GM21515 (cell line): ENCODE results near the gene ZNF836.
"Not testable (repeated sequence)": the region's sequence is repeated elsewhere in the genome, so short reads cannot be mapped to it uniquely, and the experiment has no call there.

Experiments
- ATAC-seq: cut with Tn5 transposase; IDR thresholded peaks from one replicate; pipeline ENCODE4 v1.9.1; 2021; ENCODE audit not compliant: unreplicated experiment

Gene ZNF836

DNA sequence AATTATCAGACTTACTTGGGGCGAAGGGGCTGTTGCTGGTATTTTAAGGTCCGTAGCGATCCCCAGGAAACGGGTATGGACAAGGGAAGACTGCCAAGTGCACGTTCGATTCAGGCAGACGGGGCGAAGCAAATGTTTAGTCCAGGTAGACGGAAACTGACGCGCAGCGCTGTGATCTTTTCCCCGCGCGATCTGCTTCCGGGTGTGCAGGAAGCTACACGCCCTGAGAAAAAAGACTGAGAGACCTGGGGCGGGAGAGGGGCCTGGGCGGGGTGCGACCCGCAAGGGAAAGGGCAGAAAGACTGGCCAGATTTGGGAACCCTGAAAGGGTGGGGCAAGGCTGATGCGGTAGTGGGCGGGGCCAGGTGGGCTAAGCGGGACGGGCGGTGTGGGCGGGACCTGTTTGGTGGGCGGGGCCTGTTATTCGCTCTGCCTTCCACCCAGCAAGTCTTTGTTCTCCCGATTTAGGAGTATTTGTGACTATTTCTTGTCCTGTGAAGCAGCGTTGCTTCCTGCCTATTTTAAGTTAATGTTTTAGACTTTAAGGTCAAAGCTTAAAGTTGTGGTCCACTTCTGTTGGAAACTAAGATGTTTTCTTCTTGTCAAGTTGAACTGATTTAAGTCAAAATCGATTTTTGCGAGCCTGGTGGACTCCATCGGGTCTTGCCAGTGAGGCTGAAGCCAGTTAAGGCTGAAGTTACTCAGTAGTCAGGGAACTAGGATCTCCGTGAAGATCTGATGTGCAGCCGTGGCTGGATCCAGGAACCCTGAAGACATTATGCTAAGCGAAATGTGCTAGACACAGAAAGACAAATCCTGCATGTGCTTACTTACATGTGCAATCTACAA is at the start of gene ZNF836:
ZNF836 (minus strand) TSS at position 301 of the 849 bp plus-strand sequence. CDS start 3,549 bp downstream, outside the sequence.
- peak; percentile 78 for ATAC-seq

DNA sequence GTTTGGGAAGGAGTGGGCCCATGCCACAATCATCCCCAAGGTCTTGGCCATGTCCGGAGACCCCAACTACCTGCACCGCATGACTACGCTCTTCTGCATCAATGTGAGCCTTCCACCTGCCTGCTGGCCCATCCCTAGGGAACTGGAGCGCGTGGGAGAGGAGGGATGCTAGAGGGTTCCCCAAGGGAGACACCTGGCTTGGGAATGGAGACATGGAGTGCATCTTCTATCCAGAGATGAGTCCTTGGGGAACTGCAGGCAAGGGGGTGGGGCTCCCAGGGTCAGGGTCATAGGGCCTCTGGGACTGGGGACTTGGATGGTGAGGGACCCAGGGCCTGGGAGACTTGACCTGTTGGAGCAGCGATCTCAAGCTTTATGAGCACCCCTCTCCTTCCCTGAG is 49.6 kb upstream of the ZNF836 start:
- no peak for ATAC-seq

DNA sequence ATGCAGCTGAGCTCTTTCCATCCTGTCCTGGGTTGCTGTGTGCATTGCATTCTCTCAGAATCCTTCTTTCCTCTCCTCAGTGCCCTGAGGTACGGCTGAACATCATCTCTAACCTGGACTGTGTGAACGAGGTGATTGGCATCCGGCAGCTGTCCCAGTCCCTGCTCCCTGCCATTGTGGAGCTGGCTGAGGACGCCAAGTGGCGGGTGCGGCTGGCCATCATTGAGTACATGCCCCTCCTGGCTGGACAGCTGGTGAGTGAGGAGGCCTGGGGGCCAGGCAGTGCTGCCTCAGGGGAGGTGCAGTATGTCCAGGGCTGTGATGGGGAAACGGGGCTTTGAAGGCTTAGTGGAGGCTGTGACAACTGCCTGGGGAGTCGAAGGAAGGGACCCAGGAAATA is 48.2 kb upstream of the ZNF836 start:
- ATAC-seq, result no peak

DNA sequence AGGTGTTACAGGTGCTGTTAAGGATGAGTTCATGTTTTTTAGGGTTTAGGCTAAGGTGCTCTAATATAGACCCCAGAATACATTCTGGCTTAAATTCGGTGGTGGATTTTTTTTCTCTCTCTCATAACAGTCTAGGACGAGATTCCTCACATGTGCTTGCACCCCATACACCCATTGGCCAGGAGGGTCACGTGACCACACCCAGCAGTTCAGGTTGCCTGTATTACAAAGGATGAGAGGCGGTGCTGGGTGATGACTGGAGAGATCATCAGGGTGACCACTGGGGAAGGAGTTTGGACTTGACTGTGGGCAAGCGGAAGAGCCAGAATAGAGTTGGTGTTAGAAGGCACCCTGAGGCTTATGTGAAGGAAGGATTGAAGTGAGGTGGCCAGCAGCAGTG is 46.2 kb upstream of the ZNF836 start:
- ATAC-seq, result no peak

GRCh38 chr19:52216401-52216800 is 45.0 kb upstream of the ZNF836 start:
- ATAC-seq, result no peak

DNA sequence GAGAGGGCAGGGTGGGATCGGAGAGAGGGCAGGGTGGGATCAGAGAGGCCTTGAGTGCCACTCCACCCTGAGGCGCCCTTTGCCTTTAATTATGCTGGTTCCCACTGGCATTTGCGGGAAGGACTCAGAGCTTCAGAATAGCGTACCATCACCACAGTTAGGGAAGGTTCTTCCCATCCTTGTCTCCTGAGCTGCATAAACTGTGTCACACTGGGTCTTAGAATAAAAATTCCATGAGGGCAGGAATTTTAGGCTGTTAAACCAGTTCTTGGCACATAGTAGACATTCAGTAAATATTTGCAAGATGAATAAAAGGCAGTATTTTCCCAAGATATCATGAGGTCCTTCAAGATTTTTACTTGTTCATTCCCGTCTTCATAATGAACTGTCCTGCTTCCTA is 42.8 kb upstream of the ZNF836 start:
- no peak for ATAC-seq

- ATAC-seq, result no peak
These were observed 41.3 kb upstream of the ZNF836 start for GRCh38 chr19:52212572-52213255.

- ATAC-seq, result no peak
These were observed 40.6 kb upstream of the ZNF836 start for GRCh38 chr19:52211926-52212571.

DNA sequence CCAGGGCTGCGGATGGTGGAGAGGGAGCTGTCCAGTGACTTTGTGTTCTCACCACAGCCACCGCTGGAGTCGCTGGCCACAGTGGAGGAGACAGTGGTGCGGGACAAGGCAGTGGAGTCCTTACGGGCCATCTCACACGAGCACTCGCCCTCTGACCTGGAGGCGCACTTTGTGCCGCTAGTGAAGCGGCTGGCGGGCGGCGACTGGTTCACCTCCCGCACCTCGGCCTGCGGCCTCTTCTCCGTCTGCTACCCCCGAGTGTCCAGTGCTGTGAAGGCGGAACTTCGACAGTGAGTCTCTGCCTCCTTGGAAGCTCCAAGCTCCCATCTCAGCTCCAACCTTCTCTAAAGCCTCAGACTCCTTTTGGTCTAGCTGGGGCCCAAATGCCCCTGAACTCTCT is 39.8 kb upstream of the ZNF836 start:
- no peak for ATAC-seq

- ATAC-seq, result no peak
These were observed 35.1 kb upstream of the ZNF836 start for GRCh38 chr19:52206481-52206880.

DNA sequence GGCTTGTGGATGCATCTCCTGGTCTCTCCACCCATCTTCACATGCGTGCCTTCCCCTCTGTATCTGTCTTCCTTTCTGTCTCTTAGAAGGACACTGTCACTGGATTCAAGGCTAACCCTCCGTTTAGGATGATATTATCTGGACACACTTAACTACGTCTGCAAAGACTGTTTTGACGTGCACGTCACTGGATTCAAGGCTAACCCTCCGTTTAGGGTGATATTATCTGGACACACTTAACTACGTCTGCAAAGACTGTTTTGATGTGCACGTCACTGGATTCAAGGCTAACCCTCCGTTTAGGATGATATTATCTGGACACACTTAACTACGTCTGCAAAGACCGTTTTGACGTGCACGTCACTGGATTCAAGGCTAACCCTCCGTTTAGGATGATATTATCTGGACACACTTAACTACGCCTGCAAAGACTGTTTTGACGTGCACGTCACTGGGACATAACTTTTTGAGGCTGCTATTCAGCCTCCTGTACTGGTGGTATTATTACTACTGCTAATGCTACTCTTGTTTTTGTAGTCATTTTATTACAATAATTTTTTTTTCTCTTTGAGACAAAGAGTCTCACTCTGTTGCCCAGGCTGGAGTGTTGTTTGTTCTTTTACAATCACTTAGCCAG is 29.5 kb upstream of the ZNF836 start:
- ATAC-seq, result not testable (repeated sequence)

DNA sequence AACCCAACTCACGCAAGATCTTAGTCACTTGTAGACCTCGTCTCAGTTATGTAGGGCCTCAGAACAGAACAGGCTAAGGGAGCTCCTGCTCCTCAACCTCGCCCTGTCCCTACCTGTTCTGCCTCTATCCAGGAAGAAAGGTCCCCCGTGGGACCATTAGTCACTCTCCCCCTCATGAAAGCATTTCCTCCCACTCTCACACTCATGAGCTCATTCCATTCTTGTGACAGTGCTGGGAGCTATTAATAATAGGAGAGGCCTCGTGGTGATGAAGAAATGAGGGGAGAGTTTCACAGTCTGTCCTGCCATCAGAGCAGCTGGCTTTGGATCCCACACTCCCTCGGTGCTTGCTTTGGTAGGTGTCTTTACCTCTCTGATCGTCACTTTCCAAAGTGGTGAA is 28.6 kb upstream of the ZNF836 start:
- ATAC-seq, result no peak

DNA sequence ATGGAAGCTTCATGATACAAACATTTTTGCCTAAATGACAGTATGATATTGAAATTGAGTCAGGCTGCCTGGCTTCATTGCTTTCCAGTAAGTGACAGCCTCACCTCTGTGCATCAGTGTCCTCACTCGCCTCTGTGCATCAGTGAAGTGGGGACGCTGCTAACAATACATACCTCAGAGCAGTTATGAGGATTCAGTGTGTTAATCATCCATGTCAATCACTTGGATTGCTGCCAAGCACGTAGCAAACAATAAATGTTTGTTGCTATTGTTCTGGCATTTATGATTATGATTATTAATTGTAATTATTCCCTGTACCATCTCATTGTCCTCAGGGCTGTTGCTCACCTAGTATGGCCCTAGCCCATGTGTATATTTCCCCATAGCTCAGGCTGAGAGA is 27.3 kb upstream of the ZNF836 start:
- no peak for ATAC-seq

GRCh38 chr19:52197964-52198363 is 26.5 kb upstream of the ZNF836 start:
- no peak for ATAC-seq

DNA sequence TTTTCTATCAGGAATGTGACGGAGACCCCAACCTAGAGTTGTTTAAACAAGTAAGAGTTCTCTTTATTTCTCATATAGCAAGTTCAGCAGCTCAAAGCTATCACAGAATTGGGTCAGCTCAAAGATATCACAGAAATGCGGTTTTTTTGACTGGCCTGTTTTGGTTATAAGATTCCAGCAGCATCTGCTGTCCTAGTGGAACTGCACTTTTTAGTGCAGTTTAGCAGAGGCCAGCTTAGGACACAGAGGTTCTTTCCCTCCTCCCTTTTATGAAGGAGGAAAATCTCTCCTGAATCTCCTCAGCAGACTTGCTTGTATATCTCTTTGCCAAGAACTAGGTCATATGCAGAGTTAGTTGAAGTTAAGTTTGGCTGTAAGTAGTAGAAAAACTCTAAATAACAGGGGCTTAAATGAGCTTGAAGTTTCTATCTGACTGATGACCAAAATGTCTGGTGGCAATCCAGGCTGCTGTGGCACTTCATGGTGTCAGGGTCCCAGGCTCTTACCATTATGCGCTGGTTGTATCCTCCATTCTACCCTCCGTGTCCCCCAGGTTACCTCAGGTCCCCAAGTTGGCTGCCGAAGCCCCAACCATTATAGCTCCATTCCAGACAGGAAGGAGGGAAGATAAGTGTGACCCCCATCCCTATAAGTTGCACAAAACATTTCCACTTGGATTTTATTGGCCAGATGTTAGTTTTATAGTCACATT is 25.0 kb upstream of the ZNF836 start:
- no peak for ATAC-seq

GRCh38 chr19:52191951-52192350 is 20.5 kb upstream of the ZNF836 start:
- no peak for ATAC-seq

DNA sequence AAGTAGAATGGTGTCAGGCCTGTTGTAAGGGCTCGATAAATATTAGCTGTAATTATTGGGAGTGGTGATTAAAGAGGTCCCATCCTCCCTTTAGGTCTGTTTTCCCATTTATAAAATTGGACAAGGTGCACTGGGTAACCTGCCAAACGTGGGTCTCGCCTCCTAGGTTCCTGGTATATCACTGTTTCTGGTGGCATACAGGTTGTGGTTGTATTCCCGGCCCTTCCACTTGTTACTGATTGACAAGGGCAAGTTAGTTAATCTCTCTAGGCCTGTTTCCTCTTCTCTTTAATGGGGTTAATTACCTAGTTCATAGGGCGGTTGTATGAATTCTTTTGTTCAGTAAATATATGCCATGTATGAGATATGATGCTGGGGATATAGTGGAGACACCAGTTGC is 20.0 kb upstream of the ZNF836 start:
- no peak for ATAC-seq

GRCh38 chr19:52190487-52191293 is 19.3 kb upstream of the ZNF836 start:
- no peak for ATAC-seq

DNA sequence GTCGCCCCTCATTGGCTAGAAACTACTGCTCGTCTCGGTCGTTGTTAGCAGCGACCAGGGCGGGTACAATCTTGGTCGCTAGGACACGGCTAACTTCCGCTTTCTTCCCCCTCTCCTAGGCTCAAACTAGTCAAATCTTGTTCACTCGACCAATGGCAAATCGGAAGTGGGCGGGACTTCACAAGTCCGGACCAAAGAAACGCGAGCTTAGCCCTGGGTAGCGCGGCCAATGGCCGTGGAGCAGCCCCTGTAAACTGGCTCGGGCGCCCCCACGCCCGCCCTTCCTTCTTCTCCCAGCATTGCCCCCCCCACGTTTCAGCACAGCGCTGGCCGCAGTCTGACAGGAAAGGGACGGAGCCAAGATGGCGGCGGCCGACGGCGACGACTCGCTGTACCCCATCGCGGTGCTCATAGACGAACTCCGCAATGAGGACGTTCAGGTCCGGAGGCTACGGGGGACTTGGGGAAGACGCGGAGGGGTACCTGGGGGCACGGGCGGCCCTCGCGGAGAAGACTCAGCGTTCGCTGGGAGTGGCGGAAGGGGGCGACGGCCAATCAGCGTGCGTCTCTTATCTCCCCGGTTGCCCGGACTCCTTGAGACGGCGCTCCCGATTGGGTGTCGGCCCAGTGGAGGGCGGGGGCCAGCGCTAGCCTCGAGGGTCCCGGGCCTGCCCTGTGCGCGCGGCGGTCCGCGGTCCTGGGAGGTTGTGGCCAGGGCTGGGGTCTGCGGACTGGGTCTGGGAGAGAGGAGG is 18.5 kb upstream of the ZNF836 start, which contains the start of gene PPP2R1A:
PPP2R1A (plus strand) TSS at position 318 of the 752 bp plus-strand sequence; CDS start at position 363, 45 bp downstream.
- peak; percentile 88 for ATAC-seq
